Measurements from ENCODE around the gene ZBTB9.

ZBTB9 gene

GRCh38 chr6:33412140-33413009 is 42.0 kb upstream of the ZBTB9 start:
- Histone ChIP-seq H3K36me3 (ENCODE audit: low read depth) (peaks cover 54% of the 10 kb centered on the region), H3K27me3 (ENCODE audit: insufficient read depth, poor library complexity, severe bottlenecking) (no peaks in the 10 kb centered on the region), H3K4me1 (ENCODE audit: insufficient read depth, poor library complexity, severe bottlenecking) (peaks cover 8% of the 10 kb centered on the region), H3K9me3 (ENCODE audit: severe bottlenecking) (no peaks in the 10 kb centered on the region), H3K27ac (ENCODE audit: poor library complexity, severe bottlenecking) (peak overlapping the region; percentile 74), H3K4me3 (ENCODE audit: severe bottlenecking) (no peak overlapping the region)
- TF ChIP-seq, protein P1, sequence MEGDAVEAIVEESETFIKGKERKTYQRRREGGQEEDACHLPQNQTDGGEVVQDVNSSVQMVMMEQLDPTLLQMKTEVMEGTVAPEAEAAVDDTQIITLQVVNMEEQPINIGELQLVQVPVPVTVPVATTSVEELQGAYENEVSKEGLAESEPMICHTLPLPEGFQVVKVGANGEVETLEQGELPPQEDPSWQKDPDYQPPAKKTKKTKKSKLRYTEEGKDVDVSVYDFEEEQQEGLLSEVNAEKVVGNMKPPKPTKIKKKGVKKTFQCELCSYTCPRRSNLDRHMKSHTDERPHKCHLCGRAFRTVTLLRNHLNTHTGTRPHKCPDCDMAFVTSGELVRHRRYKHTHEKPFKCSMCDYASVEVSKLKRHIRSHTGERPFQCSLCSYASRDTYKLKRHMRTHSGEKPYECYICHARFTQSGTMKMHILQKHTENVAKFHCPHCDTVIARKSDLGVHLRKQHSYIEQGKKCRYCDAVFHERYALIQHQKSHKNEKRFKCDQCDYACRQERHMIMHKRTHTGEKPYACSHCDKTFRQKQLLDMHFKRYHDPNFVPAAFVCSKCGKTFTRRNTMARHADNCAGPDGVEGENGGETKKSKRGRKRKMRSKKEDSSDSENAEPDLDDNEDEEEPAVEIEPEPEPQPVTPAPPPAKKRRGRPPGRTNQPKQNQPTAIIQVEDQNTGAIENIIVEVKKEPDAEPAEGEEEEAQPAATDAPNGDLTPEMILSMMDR (IDR thresholded peaks at IDR 0.05; ENCODE audit: poor library complexity, severe bottlenecking) = no peak
- no peak for DNase-seq (ENCODE audit: low spot score)
- no peak for ATAC-seq (ENCODE audit: low read depth)

DNA sequence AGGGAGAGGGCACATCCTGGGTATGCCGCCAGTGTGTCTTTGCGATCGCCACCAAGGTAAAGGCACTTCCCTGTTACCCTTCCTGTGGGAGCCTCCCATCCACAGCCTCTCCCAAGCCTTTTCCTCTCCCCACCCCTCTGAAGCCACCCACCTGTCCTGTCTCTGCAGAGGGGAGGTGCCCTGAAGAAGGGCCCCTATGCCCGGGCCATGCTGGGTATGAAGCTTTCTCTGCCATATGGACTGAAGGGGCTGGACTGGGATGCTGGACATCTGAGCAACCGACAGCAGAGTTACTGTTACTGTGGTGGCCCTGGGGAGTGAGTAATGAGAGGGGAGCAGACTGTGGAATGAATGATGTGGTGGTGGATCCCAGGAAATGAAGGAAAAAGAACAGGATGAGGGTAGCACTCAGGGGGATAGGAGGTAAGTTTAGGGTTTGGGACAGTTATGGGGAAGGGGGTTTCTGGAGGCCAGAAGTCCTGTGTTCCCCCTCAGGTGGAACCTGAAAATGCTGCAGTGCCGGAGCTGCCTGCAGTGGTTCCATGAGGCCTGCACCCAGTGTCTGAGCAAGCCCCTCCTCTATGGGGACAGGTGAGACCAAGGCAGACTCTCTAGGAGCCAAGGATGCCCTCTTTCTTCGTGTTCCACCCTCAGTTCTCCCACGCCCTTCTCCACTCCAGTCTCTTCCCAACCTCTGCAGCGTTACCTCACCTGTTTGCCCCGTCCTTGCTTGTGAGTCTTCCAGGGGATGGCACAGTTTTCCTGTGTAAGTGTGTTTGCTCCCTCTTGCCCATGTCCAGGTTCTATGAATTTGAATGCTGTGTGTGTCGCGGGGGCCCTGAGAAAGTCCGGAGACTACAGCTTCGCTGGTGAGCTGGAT is 40.9 kb upstream of the ZBTB9 start:
- Histone ChIP-seq H3K4me3 (ENCODE audit: severe bottlenecking) (no peak overlapping the region), H3K4me1 (ENCODE audit: insufficient read depth, poor library complexity, severe bottlenecking) (peaks cover 9% of the 10 kb centered on the region), H3K36me3 (ENCODE audit: low read depth) (peaks cover 42% of the 10 kb centered on the region), H3K27ac (ENCODE audit: poor library complexity, severe bottlenecking) (no peak overlapping the region), H3K9me3 (ENCODE audit: severe bottlenecking) (no peaks in the 10 kb centered on the region), H3K27me3 (ENCODE audit: insufficient read depth, poor library complexity, severe bottlenecking) (no peaks in the 10 kb centered on the region)
- TF ChIP-seq, protein P1 (IDR thresholded peaks at IDR 0.05; ENCODE audit: poor library complexity, severe bottlenecking) = no peak
- ATAC-seq (ENCODE audit: low read depth) = no peak
- DNase-seq (ENCODE audit: low spot score) = no peak

DNA sequence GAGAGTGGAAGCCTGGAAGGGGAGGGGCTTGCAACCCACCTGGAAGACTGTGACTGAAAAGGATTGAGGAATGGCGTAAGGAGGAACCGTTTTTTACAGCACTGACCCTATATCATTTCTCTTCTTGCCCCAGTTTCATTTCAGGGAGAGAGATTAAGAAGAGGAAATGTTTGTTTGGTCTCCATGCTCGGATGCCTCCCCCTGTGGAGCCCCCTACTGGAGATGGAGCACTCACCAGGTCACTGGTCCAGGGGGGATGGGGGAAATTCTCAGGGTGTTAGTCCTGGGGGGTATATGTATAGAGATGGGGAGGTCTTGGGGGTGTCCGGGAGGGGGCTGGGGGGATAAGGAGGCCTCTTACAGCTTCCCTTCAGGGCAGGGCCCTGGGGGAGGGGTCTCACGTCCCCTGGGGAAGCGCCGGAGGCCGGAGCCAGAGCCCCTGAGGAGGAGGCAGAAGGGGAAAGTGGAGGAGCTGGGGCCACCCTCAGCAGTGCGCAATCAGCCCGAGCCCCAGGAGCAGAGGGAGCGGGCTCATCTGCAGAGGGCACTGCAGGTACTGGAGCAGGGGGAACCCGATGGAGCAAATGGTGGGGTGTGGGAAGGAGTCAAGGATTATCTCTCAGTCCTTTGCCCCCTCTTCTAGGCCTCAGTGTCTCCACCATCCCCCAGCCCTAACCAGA is 39.6 kb upstream of the ZBTB9 start:
- Histone ChIP-seq H3K4me3 (ENCODE audit: severe bottlenecking) (no peak overlapping the region), H3K4me1 (ENCODE audit: insufficient read depth, poor library complexity, severe bottlenecking) (peaks cover 14% of the 10 kb centered on the region), H3K27me3 (ENCODE audit: insufficient read depth, poor library complexity, severe bottlenecking) (no peaks in the 10 kb centered on the region), H3K9me3 (ENCODE audit: severe bottlenecking) (no peaks in the 10 kb centered on the region), H3K36me3 (ENCODE audit: low read depth) (peaks cover 34% of the 10 kb centered on the region), H3K27ac (ENCODE audit: poor library complexity, severe bottlenecking) (no peak overlapping the region)
- TF ChIP-seq, protein P1 (IDR thresholded peaks at IDR 0.05; ENCODE audit: poor library complexity, severe bottlenecking) = peak; percentile 18
- ATAC-seq (ENCODE audit: low read depth) (no peak), DNase-seq (ENCODE audit: low spot score) (no peak)

- ATAC-seq (ENCODE audit: low read depth) (no peak), DNase-seq (ENCODE audit: low spot score) (no peak)
- peaks cover 34% of the 10 kb centered on the region for H3K36me3 ChIP-seq (ENCODE audit: low read depth)
- TF ChIP-seq, protein P1 (IDR thresholded peaks at IDR 0.05; ENCODE audit: poor library complexity, severe bottlenecking) = no peak
- peaks cover 14% of the 10 kb centered on the region for H3K4me1 ChIP-seq (ENCODE audit: insufficient read depth, poor library complexity, severe bottlenecking)
- no peak overlapping the region for H3K4me3 ChIP-seq (ENCODE audit: severe bottlenecking)
- H3K9me3 ChIP-seq (ENCODE audit: severe bottlenecking) = no peaks in the 10 kb centered on the region
- no peaks in the 10 kb centered on the region for H3K27me3 ChIP-seq (ENCODE audit: insufficient read depth, poor library complexity, severe bottlenecking)
- H3K27ac ChIP-seq (ENCODE audit: poor library complexity, severe bottlenecking) = peak overlapping the region; percentile 82
These were observed 38.5 kb upstream of the ZBTB9 start for GRCh38 chr6:33415831-33416230.
